Erythroblast (primary cell): ENCODE data around the gene GPR18.

ENCODE experiments used
- DNase-seq, 2 experiments: peaks; one replicate each; lab custom pipeline; 2025; lab: John Stamatoyannopoulos, UW
- GATA1 ChIP-seq: IDR thresholded peaks from 2 replicates; pipeline ENCODE4 v1.6.1; 2011; ENCODE audit warnings: low read depth, mild to moderate bottlenecking, control low read depth, low read length, moderate library complexity
- POLR2A ChIP-seq: IDR thresholded peaks from 2 replicates; pipeline ENCODE4 v1.6.1; 2011; ENCODE audit warnings: mild to moderate bottlenecking, low read length

The GPR18 gene

DNA sequence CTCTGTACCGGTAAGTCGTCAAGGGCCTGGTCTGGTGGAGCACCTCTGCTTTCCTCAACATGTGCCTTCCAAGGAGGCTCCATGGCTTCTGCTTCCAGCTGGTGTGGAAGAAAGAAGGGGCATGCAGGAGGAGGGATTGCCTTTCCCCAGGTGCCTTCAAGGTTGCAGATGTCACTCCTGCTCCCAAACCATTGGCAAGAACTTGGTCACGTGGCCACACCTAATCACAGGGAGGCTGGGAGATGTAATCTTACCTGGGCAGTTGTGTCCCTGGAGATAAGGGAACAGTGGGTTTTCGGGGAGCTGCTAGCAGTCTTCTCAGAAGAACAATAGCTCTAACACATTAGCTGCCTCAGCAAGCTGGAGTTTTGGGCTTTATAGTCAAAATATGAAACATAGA lies 9.7 kb upstream of the GPR18 start:
- peak; percentile 39 to 78 for DNase-seq
- no peak for TF ChIP-seq POLR2A
- TF ChIP-seq GATA1: no peak

DNA sequence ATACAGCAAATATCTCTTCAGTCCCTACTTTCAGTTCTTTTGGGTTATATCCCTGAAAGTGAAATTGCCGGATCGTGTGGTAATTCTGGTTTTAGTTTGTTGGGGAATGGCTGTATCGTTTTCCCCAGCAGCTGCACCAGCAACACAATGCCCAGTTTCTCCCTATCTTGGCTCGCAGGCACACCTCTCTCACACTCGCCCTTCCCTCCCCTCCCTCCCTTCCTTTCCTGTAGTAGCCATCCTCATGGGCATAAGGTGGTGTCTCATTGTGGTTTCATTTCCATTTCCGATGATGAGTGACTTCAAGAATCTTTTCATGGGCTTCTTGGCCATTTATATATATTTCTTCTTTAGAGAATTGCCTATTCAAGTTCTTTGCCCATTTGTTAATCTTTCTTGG lies 8.6 kb upstream of the GPR18 start:
- TF ChIP-seq POLR2A (no peak), GATA1 (no peak)
- DNase-seq: peak; percentile 41 to 57

DNA sequence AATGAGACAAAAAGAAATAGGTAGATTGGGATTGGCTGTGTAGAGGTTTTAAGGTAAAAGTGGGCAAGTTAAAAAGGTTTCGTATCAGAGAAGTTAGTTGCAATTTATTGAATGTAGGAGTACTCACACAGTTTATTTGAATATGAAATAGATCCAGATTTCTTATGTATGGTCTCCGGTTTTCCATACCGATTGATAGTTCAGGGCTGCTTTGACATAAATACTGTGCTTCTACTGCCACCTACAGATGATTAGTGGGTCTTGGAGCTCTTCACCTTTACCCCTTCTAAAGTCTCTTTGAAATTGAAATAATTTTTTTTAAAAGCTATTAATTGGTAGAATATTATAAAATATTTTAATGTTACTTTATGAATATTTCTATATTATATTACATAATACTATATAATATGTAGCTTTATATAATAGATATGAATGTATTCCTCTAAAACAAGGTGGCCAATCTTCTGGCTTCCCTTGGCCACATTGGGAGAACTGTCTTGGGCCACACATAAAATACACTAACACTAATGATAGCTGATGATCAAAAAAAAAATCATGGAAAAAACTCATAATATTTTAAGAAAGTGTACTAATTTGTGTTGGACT lies 7.7 kb upstream of the GPR18 start:
- peak; percentile 67 to 80 for DNase-seq
- TF ChIP-seq GATA1 (no peak), POLR2A (no peak)

DNA sequence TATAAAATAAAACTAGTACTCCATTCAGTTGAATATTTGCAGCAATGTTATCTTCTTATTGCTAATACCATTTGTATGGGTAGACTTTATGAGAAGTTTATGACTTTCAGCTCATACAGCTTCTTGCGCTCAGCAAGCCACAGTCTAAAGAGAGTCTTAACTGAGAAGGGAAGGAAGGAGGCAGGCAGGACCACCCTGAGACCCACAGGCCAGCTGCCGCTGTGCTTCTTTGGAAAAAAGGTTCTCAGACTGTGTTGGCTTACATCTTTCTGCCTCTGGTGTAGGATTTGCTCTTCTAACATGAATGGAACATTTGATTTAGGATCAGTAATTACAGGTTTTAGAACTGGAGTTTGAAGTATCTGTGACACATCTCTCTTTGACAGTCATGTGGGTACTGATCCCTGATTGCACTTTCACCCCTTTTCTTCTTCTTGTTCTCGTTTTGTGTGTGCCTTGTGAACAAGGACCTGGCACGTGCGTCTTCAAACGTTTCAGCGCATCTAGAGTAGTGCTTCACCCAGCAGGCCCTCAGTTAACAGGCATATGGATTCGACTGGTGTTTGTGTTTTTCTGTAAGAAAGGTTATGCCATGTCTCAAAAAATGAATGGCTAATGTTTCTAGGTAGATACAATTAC lies 7.1 kb upstream of the GPR18 start:
- no peak for TF ChIP-seq GATA1
- peak in 1 of 2 experiments; percentile 30 for DNase-seq

DNA sequence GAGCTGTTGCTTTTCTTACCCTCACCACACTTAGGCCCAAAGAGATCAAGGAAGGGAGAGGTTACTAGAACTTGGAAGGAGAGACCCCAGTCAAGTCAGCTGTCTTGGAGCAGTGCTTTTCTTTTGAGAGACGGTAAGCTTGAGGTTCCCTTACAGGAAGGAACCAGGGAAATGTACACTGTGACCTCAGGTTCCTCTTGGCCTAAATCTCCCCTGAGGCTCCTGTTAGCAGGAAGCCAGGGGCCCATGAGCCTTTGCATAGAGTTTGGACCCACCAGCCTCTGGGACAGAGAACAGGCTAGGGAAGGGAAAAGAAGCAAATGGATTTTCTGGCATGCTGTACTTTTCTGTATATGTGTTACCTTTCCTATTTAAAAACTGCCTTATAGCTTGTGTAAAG lies 5.9 kb upstream of the GPR18 start:
- TF ChIP-seq GATA1: no peak
- no peak for TF ChIP-seq POLR2A
- DNase-seq: no peak

DNA sequence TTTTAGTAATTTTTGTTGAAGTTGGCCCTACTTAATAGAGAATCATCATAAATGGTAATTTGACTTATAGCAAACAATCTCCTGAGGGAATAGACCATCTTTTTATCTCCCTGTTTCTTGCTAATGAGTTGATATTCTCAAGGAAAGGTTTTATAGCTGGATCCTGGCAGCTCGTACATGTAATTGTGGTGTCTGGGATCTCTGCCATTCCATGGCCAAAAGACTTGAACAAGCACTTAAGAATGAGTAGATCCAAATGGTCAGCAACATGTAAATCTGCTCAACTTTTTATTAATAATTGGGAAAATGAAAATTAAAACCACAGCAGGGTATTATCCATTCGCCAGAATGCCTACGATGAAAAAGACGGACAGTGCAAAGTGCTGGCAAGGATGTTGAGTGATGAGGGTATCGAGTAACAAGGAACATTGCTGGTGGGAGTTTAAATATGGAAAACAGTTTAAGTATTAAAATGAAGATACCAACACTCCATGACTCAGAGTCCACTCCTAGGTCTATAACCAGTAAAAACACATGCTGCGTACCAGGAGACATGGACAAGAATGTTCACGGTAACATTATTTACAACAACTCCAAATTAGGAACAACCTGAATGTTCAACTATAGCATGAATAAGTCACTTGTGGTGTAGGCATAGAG lies 5.1 kb upstream of the GPR18 start:
- TF ChIP-seq GATA1: no peak
- no peak for TF ChIP-seq POLR2A
- no peak for DNase-seq

DNA sequence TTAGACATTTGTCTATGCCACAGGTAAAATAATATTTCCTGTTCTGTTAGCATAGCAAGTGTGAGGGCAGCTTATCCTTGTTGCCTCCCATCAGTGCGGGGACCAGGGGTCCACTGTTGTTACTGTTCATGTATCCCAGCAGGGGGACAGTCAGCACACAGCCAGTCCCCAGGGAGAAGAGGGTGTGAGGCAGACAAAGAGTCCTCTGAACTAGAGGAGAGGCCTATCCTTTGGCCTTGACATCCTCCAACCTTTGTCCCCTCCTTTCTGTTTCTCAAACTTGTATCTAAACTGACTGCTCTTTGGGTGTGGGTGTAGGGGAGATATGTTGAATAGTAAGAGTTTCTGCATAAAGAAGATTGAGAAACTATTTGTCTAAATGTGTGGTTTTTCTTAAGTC lies 2.9 kb upstream of the GPR18 start:
- TF ChIP-seq GATA1 (no peak), POLR2A (no peak)
- peak in 1 of 2 experiments; percentile 15 for DNase-seq

DNA sequence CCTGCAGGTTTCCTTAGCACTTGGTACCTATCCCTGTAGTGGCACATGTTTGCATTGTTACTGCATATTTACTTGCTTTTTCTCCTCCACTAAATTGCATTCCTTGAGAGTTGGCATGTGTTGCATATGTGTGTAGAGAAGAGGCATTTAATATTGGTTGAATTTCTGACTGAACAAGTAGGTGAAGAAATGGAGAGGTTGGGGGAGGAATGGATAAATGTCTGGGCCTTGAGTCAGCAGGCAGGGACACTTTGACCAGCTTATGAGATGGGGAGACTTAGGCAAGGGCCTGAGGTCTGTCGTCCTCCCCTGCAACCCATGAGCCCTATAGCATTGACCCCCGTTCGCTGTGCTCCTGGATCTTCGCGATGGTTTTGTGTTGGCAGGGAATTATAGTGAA lies 2.0 kb upstream of the GPR18 start:
- DNase-seq: no peak
- TF ChIP-seq POLR2A (no peak), GATA1 (no peak)

DNA sequence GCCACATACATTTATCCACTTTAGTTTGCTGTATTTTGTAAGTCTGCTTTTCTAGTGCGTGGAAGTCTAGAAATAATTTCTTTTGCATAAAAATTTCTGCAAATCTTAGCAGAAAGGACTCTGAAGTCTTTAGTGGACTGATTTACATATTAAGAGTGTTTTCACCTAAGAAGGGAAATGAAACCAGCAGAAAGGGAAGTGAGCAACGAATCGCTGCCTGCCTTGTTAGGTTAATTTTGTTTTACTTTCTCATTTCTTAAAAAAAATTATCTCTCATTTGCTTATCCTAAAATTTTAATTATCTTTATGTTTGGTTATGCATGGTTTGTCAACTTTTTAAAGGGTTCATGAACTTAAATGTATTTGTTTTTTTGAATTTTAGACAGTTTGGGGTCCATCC lies 767 bp upstream of the GPR18 start:
- DNase-seq: no peak

DNA sequence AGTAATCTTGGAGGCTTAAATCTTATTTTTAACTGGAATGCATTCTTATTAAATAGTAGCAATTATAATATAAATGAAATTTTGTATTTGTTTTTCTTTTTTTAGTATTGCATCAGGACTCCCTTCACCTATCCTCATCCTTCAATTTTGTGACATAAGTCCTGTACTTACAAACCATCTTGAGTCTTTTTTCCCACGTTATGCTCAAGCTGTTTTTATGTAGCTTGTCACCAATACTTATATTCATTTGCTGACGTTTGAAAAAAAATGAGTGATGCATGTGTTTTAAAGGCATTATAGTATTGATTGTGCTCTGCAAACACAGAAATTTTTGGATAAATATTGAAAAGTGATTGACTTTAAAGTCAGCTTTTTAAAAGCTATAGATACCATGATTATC lies 888 bp downstream of the GPR18 start:
- no peak for TF ChIP-seq GATA1
- no peak for TF ChIP-seq POLR2A
- DNase-seq: no peak

More for the DNA sequence above, 767 bp upstream of the GPR18 start:
- TF ChIP-seq GATA1: no peak

DNA sequence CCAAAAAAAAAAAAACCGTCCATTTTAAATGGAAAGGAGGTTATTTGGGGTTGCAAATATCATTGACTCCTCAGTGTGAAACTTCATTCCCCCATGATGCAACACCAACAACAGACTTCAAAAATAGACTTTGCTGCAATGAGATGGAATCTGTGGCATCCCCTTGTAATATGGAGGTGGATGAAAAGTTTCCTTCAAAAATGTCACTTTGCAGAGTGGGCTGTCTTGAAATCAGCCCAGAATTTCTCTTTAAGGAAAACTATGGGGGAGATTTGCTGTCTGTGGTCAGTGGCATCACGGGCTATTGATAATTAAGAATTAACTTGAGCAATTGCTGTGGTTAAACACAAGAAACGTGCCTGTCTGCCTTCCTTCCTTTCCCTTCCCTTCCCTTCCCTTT lies 1.5 kb downstream of the GPR18 start:
- no peak for TF ChIP-seq POLR2A
- TF ChIP-seq GATA1: no peak
- peak; percentile 7 to 47 for DNase-seq

DNA sequence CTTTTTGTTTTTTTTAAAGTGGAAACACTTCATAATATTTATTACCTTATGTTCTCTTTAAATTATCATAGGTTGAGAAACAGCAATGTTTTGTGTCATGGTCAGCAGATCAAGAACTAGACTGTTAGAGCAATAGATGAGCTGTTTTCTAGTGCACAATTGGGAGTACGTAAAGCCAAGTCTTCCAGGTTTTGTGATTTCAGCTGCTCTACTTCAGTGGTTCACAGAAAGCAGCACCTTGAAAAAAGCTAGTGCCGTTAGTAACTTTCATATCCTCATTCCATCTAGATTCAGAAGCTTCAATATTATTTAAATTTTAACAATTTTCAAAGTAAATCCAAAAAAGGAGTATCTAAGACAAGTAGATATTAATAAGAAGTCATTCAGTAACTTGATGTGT lies 1.9 kb downstream of the GPR18 start:
- TF ChIP-seq POLR2A (no peak), GATA1 (no peak)

DNA sequence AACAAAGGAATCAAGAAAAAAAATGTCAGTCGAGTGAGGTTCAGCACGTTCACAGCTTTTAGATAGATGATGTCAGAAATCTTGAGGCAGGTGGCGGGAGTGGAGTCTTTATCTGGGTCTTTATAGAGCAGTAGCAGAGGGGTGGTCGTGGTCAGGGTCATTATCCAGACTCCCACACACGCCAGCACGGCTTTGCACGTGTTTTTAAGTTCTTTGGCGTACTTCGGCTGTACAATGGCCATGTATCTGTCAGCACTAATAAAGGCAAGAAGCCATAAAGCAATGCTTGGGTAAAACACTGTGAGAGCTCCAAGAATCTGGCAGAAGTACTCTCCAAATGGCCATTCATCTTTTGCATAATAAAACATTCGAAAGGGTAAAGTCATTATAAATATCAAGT lies 2.9 kb downstream of the GPR18 start:
- DNase-seq: no peak
- TF ChIP-seq POLR2A (no peak), GATA1 (no peak)

More for the DNA sequence above, 1.9 kb downstream of the GPR18 start:
- no peak for DNase-seq

DNA sequence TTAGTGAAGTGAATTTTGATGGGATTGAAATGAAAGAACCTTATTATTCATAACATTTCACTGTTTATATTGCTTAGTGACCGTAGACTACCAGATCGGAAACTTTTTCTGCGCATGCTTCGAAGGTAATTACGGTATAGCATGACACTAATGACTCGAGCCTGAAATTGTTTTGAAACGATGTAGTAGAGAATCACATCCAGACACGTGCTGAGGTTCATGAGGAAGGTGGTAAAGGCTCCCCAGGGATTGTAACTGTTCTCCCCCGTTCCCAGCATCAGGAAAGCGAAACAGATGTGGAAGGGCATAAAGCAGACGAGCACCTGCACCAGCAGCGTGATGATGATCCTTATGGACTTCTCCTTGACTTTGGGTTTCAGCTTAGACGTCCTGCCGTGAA lies 3.3 kb downstream of the GPR18 start:
- no peak for DNase-seq
- no peak for TF ChIP-seq POLR2A
- TF ChIP-seq GATA1: no peak
